Measurements from ENCODE around the gene GSTA3.
"Not testable (repeated sequence)": the region's sequence is repeated elsewhere in the genome, so short reads cannot be mapped to it uniquely, and the experiment has no call there.

Gene GSTA3

GRCh38 chr6:52909131-52909530 is 367 bp downstream of the GSTA3 start:
- no peak for DNase-seq

- no peak for DNase-seq
Observed at GRCh38 chr6:52908526-52908925, 972 bp downstream of the GSTA3 start.

- no peak for DNase-seq
Observed at GRCh38 chr6:52904562-52905279, 4.8 kb downstream of the GSTA3 start.

GRCh38 chr6:52900536-52900935 is 9.0 kb downstream of the GSTA3 start:
- no peak for DNase-seq

- not testable (repeated sequence) for DNase-seq
Observed at GRCh38 chr6:52895790-52896189, 13.7 kb downstream of the GSTA3 start.

GRCh38 chr6:52894285-52894684 is 15.2 kb downstream of the GSTA3 start:
- DNase-seq, result no peak

- DNase-seq, result no peak
Observed at GRCh38 chr6:52893803-52894202, 15.7 kb downstream of the GSTA3 start.

- no peak for DNase-seq
Observed at GRCh38 chr6:52893221-52893620, 16.3 kb downstream of the GSTA3 start.

- no peak for DNase-seq
Observed at GRCh38 chr6:52890018-52890417, 19.5 kb downstream of the GSTA3 start.

- DNase-seq, result no peak
Observed at GRCh38 chr6:52887910-52888524, 21.5 kb downstream of the GSTA3 start.

- peak; percentile 52 to 68 for DNase-seq
Observed at GRCh38 chr6:52881996-52882841, 27.3 kb downstream of the GSTA3 start.

GRCh38 chr6:52881662-52881995 is 27.9 kb downstream of the GSTA3 start:
- DNase-seq, result no peak

GRCh38 chr6:52877786-52878185 is 31.7 kb downstream of the GSTA3 start:
- no peak for DNase-seq

- no peak for DNase-seq
Observed at GRCh38 chr6:52877168-52877567, 32.3 kb downstream of the GSTA3 start.

GRCh38 chr6:52876056-52876787 is 33.3 kb downstream of the GSTA3 start:
- DNase-seq, result no peak

- DNase-seq, result no peak
Observed at GRCh38 chr6:52872031-52872430, 37.5 kb downstream of the GSTA3 start.

GRCh38 chr6:52871621-52872020 is 37.9 kb downstream of the GSTA3 start:
- DNase-seq, result no peak

GRCh38 chr6:52870335-52871091 is 39.0 kb downstream of the GSTA3 start:
- not testable (repeated sequence) for DNase-seq

- DNase-seq, result not testable (repeated sequence)
Observed at GRCh38 chr6:52868899-52869298, 40.6 kb downstream of the GSTA3 start.

GRCh38 chr6:52868240-52868639 is 41.3 kb downstream of the GSTA3 start:
- no peak for DNase-seq

GRCh38 chr6:52861151-52861550 is 48.3 kb downstream of the GSTA3 start:
- DNase-seq, result not testable (repeated sequence)

- no peak for DNase-seq
Observed at GRCh38 chr6:52858416-52858815, 51.1 kb downstream of the GSTA3 start.
